DND-41 (cell line): ENCODE results near the gene OARD1.

Experiments
- ATAC-seq: fragments of 200-7000 bp; cut with Tn5 transposase; 3 replicates; pipeline ENCODE4 v1.9.1; 2021; ENCODE audit warnings: low read depth; ENCODE audit not compliant: insufficient read depth
- DNase-seq: peaks from one replicate; pipeline ENCODE4 v3.0.0-alpha.2; 2020
- H2AFZ ChIP-seq: 2 replicates; pipeline ENCODE4 v1.6.0; 2012; ENCODE audit warnings: low read depth, low read length
- H3K27ac ChIP-seq: 2 replicates; pipeline ENCODE4 v1.5.1; 2012; ENCODE audit warnings: low read length, inconsistent platforms
- H3K27me3 ChIP-seq: fragments of 200-600 bp; sonication (generic); 2 replicates; pipeline ENCODE4 v1.6.0; 2012; ENCODE audit warnings: low read length, mild to moderate bottlenecking, inconsistent platforms; ENCODE audit not compliant: insufficient read depth, poor library complexity
- H3K36me3 ChIP-seq: 2 replicates; pipeline ENCODE4 v1.5.1; 2012; ENCODE audit warnings: low read length, inconsistent platforms; ENCODE audit not compliant: insufficient read depth
- H3K4me1 ChIP-seq: 2 replicates; pipeline ENCODE4 v1.5.1; 2012; ENCODE audit warnings: mild to moderate bottlenecking, low read length; ENCODE audit not compliant: insufficient read depth
- H3K4me2 ChIP-seq: 2 replicates; pipeline ENCODE4 v1.6.0; 2012; ENCODE audit warnings: mild to moderate bottlenecking, moderate library complexity, low read length, inconsistent platforms; ENCODE audit not compliant: insufficient read depth
- H3K4me3 ChIP-seq, 2 experiments: fragments of 200-600 bp in 1 of 2; shearing (Covaris generic) in 1 of 2; 2 replicates each; pipeline ENCODE4 v1.5.1; 2012 to 2016; ENCODE audit warnings: inconsistent platforms in 2 of 2, low read length in 2 of 2, mild to moderate bottlenecking in 2 of 2, low read depth in 1 of 2, moderate library complexity in 1 of 2
- H3K79me2 ChIP-seq: 2 replicates; pipeline ENCODE4 v1.6.0; 2012; ENCODE audit warnings: low read length, inconsistent platforms; ENCODE audit not compliant: insufficient read depth
- H3K9ac ChIP-seq: 2 replicates; pipeline ENCODE4 v1.6.0; 2012; ENCODE audit warnings: low read depth, mild to moderate bottlenecking, inconsistent platforms, low read length, moderate library complexity
- H3K9me3 ChIP-seq: 2 replicates; pipeline ENCODE4 v1.5.1; 2012; ENCODE audit warnings: low read length, moderate library complexity, mild to moderate bottlenecking, inconsistent platforms; ENCODE audit not compliant: insufficient read depth, severe bottlenecking
- H4K20me1 ChIP-seq: 2 replicates; pipeline ENCODE4 v1.6.0; 2012; ENCODE audit warnings: low read length; ENCODE audit not compliant: insufficient read depth
- EZH2 ChIP-seq: IDR thresholded peaks from 3 replicates; pipeline ENCODE4 v1.6.1; 2012; ENCODE audit warnings: borderline replicate concordance, low read depth, mild to moderate bottlenecking, moderate library complexity, low read length, inconsistent platforms; ENCODE audit not compliant: severe bottlenecking
- TF ChIP-seq, protein P1 (sequence below): IDR thresholded peaks from 2 replicates; pipeline ENCODE4 v1.5.1; 2012; ENCODE audit warnings: borderline replicate concordance, low read length, moderate library complexity, mild to moderate bottlenecking; ENCODE audit not compliant: poor library complexity, severe bottlenecking; ENCODE audit errors: extremely low read depth

Gene OARD1

DNA sequence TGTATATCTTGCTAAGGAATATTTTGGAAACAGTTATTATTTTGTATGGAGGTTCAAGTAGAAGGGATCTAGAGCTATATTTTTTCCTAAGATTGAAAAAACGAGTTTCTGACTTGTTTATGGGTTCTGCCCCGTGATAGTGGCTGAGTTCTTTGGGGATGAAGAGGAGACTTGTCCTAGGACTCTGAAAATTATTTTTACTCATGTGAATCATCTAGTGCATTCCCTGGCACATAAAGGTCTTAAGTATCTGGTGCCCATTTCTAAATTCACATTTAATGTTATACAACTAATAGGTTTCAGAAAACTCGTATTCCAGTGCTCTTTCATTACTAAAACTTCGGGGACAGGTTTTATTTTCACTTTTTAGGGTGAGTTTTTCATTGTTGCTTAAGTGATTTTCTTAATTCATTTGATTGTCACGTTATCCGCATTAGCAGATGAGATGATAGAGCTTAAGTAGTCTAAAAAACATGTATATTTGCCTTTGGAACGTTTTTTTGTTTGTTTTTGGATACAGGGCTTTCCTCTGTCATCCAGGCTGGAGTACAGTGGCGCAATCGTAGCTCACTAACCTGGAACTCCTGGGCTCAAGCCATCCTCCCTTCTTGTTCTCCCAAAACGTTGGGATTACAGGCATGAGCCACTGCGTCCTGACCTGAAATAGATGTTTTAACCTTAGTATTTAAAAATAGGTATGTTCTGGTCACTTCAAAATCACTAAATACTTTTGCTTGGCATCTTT, 2.7 kb upstream of the OARD1 start:
- H3K4me3 ChIP-seq, result peak overlapping the region; percentile 69 to 91; a peak in 3 of 4 replicates
- peak overlapping the region; percentile 100 for H3K9ac ChIP-seq
- peak overlapping the region; percentile 90 for H3K4me2 ChIP-seq
- no peak overlapping the region for H2AFZ ChIP-seq
- H3K79me2 ChIP-seq, result peaks cover 82% of the 10 kb centered on the region
- H3K9me3 ChIP-seq, result no peaks in the 10 kb centered on the region
- H3K27me3 ChIP-seq, result no peaks in the 10 kb centered on the region
- peaks cover 48% of the 10 kb centered on the region for H4K20me1 ChIP-seq
- H3K27ac ChIP-seq, result peak overlapping the region; percentile 89
- H3K4me1 ChIP-seq, result peaks cover 58% of the 10 kb centered on the region
- TF ChIP-seq, protein P1, sequence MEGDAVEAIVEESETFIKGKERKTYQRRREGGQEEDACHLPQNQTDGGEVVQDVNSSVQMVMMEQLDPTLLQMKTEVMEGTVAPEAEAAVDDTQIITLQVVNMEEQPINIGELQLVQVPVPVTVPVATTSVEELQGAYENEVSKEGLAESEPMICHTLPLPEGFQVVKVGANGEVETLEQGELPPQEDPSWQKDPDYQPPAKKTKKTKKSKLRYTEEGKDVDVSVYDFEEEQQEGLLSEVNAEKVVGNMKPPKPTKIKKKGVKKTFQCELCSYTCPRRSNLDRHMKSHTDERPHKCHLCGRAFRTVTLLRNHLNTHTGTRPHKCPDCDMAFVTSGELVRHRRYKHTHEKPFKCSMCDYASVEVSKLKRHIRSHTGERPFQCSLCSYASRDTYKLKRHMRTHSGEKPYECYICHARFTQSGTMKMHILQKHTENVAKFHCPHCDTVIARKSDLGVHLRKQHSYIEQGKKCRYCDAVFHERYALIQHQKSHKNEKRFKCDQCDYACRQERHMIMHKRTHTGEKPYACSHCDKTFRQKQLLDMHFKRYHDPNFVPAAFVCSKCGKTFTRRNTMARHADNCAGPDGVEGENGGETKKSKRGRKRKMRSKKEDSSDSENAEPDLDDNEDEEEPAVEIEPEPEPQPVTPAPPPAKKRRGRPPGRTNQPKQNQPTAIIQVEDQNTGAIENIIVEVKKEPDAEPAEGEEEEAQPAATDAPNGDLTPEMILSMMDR, result no peak
- no peak for TF ChIP-seq EZH2
- DNase-seq (no peak), ATAC-seq (no peak)
- H3K36me3 ChIP-seq, result peaks cover 59% of the 10 kb centered on the region

DNA sequence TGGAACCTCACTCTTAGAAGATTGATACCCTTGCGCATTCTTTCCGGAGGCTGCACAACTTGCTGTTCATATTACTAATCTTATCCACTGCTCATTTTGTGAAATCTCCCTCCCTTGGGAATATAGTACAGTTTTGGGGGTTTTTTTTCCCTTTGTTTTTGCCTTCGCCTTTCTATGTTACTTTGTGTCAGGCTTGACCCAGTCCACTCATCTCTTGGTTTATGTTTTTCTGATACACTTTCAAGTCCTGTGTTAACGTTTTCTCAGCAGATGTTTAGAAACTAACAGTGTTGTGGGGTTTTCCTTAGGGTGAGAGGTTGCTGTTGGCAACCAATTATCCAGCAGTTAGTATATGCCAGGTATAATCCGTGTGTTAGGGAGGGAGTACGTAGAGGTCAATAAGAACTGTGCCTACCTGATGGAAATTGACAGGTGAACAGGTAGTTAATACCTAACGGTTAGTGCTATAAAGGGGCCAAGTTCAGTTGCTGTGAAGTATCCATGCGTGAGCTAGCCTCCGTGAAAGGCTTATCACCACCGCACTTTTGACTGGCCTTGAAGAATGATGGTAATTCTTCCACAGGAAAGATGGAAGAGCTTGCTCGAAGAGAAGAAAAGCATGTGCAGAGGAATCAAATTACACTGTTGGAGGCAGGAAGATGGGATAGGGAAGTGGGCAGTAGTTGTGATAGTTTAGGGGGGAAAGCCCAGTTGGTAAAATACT, 2.0 kb upstream of the OARD1 start:
- Histone ChIP-seq H3K27me3 (no peaks in the 10 kb centered on the region), H4K20me1 (peaks cover 44% of the 10 kb centered on the region), H3K9me3 (no peaks in the 10 kb centered on the region), H3K4me3 (peak overlapping the region; percentile 69 to 91), H2AFZ (peak overlapping the region; percentile 66), H3K4me2 (peak overlapping the region; percentile 90), H3K79me2 (peaks cover 74% of the 10 kb centered on the region), H3K9ac (peak overlapping the region; percentile 100), H3K27ac (peak overlapping the region; percentile 89), H3K4me1 (peaks cover 57% of the 10 kb centered on the region), H3K36me3 (peaks cover 59% of the 10 kb centered on the region)
- TF ChIP-seq, protein P1, result no peak
- no peak for TF ChIP-seq EZH2
- ATAC-seq, result no peak
- no peak for DNase-seq

DNA sequence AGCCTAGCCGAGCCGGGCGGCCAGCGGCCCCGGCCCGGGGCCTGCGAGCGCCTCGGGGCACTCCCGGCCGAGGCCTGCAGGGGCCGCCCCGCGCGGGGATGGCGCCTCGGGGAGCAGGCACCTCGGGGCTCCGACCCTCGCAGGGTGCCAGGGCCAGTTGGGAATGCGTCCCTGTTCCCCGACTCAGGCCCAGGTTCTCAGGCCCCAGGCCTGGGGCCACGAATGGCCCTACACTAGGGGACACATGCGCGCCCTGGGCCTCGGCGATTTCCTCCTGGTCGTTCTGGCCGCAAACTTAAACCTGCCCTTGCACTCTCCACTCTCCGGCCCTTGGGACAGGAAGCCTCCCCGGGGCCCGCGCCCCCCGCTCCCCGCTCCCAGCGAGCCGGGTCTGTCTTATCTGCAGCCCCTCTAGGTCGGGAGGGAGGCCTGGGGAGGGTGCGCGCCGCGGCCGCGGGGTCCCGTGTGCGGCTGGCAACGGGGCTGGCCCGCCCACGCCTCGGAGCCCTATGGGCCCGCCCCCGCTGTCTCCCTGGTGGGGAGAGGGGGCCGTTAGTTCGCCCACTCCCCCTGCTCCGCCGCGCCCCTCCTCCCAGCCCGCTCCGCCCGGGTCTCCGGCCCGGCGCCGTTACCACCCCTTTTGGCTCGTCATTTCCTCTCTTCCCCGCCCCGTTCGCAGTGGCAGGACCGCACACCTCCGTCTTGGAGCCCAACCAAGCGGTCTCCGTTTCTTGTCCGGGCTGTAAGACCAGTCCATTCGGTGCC, 1.2 kb upstream of the OARD1 start:
- TF ChIP-seq, protein P1, result peak; percentile 40
- TF ChIP-seq EZH2, result no peak

More for the DNA sequence above, 1.2 kb upstream of the OARD1 start:
- Histone ChIP-seq H3K9me3 (no peaks in the 10 kb centered on the region), H3K79me2 (peaks cover 67% of the 10 kb centered on the region), H4K20me1 (peaks cover 36% of the 10 kb centered on the region), H3K36me3 (peaks cover 59% of the 10 kb centered on the region), H3K4me2 (peak overlapping the region; percentile 90), H3K27me3 (no peaks in the 10 kb centered on the region), H3K9ac (peak overlapping the region; percentile 100), H3K4me1 (peaks cover 49% of the 10 kb centered on the region), H3K4me3 (peak overlapping the region; percentile 69 to 91), H2AFZ (peak overlapping the region; percentile 66), H3K27ac (peak overlapping the region; percentile 89)
- ATAC-seq (peak; percentile 46), DNase-seq (peak; percentile 93)
